Memory B cell (primary cell): ENCODE data around the gene DNM3.
A peak's percentile ranks its signal among the peaks of the same experiment; 100 is the strongest.

ENCODE experiments used
- ATAC-seq: fragments of 150-1000 bp; cut with Tn5 transposase; 2 replicates; pipeline ENCODE4 v1.10.0; 2021; ENCODE audit warnings: low read depth, mild to moderate bottlenecking, moderate library complexity
- DNase-seq, 2 donors: peaks; one replicate each; pipeline ENCODE4 v3.0.0; 2022; ENCODE audit warnings: low spot score in 2 of 2
- H3K27ac Mint-ChIP-seq: one replicate; pipeline ENCODE4 v1.8.0; 2022; ENCODE audit warnings: mild to moderate bottlenecking, moderate library complexity, mixed read lengths
- H3K27me3 Mint-ChIP-seq: one replicate; pipeline ENCODE4 v1.8.0; 2022; ENCODE audit warnings: mixed read lengths
- H3K36me3 Mint-ChIP-seq: one replicate; pipeline ENCODE4 v1.8.0; 2022; ENCODE audit warnings: mild to moderate bottlenecking, mixed read lengths
- H3K4me1 Mint-ChIP-seq: one replicate; pipeline ENCODE4 v1.8.0; 2022; ENCODE audit warnings: mixed read lengths
- H3K4me3 Mint-ChIP-seq: one replicate; pipeline ENCODE4 v1.8.0; 2022; ENCODE audit warnings: mild to moderate bottlenecking, moderate library complexity, mixed read lengths
- H3K9me3 Mint-ChIP-seq: one replicate; pipeline ENCODE4 v1.8.0; 2022; ENCODE audit warnings: mixed read lengths

Gene DNM3

GRCh38 chr1:171935664-171936063 lies 94.4 kb downstream of the DNM3 start:
- H3K27me3 Mint-ChIP-seq, result peaks cover 2% of the 10 kb centered on the region

GRCh38 chr1:171937938-171938337 lies 96.6 kb downstream of the DNM3 start:
- no peaks in the 10 kb centered on the region for H3K27me3 Mint-ChIP-seq
- H3K27ac Mint-ChIP-seq, result no peak overlapping the region
- H3K9me3 Mint-ChIP-seq, result no peaks in the 10 kb centered on the region
- H3K4me1 Mint-ChIP-seq, result no peaks in the 10 kb centered on the region
- ATAC-seq (no peak), DNase-seq (no peak)
- no peaks in the 10 kb centered on the region for H3K36me3 Mint-ChIP-seq
- H3K4me3 Mint-ChIP-seq, result no peak overlapping the region

More at GRCh38 chr1:171935664-171936063, 94.4 kb downstream of the DNM3 start:
- no peak overlapping the region for H3K4me3 Mint-ChIP-seq
- no peaks in the 10 kb centered on the region for H3K9me3 Mint-ChIP-seq
- DNase-seq (no peak), ATAC-seq (no peak)
- H3K27ac Mint-ChIP-seq, result no peak overlapping the region
- H3K36me3 Mint-ChIP-seq, result no peaks in the 10 kb centered on the region
- H3K4me1 Mint-ChIP-seq, result no peaks in the 10 kb centered on the region

- H3K9me3 Mint-ChIP-seq, result peaks cover 2% of the 10 kb centered on the region
- H3K27ac Mint-ChIP-seq, result no peak overlapping the region
- DNase-seq, result no peak
- no peaks in the 10 kb centered on the region for H3K36me3 Mint-ChIP-seq
- no peak for ATAC-seq
- H3K4me1 Mint-ChIP-seq, result no peaks in the 10 kb centered on the region
- H3K27me3 Mint-ChIP-seq, result no peaks in the 10 kb centered on the region
- H3K4me3 Mint-ChIP-seq, result no peak overlapping the region
Observed at GRCh38 chr1:171939740-171940139, 98.4 kb downstream of the DNM3 start.

GRCh38 chr1:171940368-171940767 lies 99.1 kb downstream of the DNM3 start:
- Mint-ChIP-seq H3K27ac (no peak overlapping the region), H3K4me1 (no peaks in the 10 kb centered on the region), H3K36me3 (no peaks in the 10 kb centered on the region), H3K9me3 (peaks cover 2% of the 10 kb centered on the region), H3K27me3 (no peaks in the 10 kb centered on the region), H3K4me3 (no peak overlapping the region)
- no peak for ATAC-seq
- no peak for DNase-seq

- H3K4me1 Mint-ChIP-seq, result no peaks in the 10 kb centered on the region
- ATAC-seq, result no peak
- no peak overlapping the region for H3K4me3 Mint-ChIP-seq
- no peak for DNase-seq
- no peaks in the 10 kb centered on the region for H3K27me3 Mint-ChIP-seq
- no peaks in the 10 kb centered on the region for H3K36me3 Mint-ChIP-seq
- H3K27ac Mint-ChIP-seq, result no peak overlapping the region
- H3K9me3 Mint-ChIP-seq, result peaks cover 2% of the 10 kb centered on the region
Observed at GRCh38 chr1:171941920-171942319, 100.6 kb downstream of the DNM3 start.

- ATAC-seq (no peak), DNase-seq (no peak)
- peaks cover 2% of the 10 kb centered on the region for H3K9me3 Mint-ChIP-seq
- no peaks in the 10 kb centered on the region for H3K4me1 Mint-ChIP-seq
- no peaks in the 10 kb centered on the region for H3K27me3 Mint-ChIP-seq
- peaks cover under 1% of the 10 kb centered on the region for H3K36me3 Mint-ChIP-seq
- H3K4me3 Mint-ChIP-seq, result no peak overlapping the region
- H3K27ac Mint-ChIP-seq, result no peak overlapping the region
Observed at GRCh38 chr1:171943973-171944561, 102.8 kb downstream of the DNM3 start.

GRCh38 chr1:171948511-171948910 lies 107.2 kb downstream of the DNM3 start:
- no peaks in the 10 kb centered on the region for H3K9me3 Mint-ChIP-seq

GRCh38 chr1:171949316-171949715 lies 108.0 kb downstream of the DNM3 start:
- Mint-ChIP-seq H3K9me3 (no peaks in the 10 kb centered on the region), H3K36me3 (peaks cover 1% of the 10 kb centered on the region), H3K27me3 (peaks cover 2% of the 10 kb centered on the region), H3K4me1 (no peaks in the 10 kb centered on the region), H3K27ac (no peak overlapping the region), H3K4me3 (no peak overlapping the region)
- DNase-seq (no peak), ATAC-seq (no peak)

More at GRCh38 chr1:171948511-171948910, 107.2 kb downstream of the DNM3 start:
- Mint-ChIP-seq H3K4me3 (no peak overlapping the region), H3K27ac (no peak overlapping the region), H3K27me3 (peaks cover 2% of the 10 kb centered on the region), H3K4me1 (no peaks in the 10 kb centered on the region), H3K36me3 (peaks cover 1% of the 10 kb centered on the region)
- DNase-seq (no peak), ATAC-seq (no peak)

- H3K27me3 Mint-ChIP-seq, result peaks cover 2% of the 10 kb centered on the region
- DNase-seq (no peak), ATAC-seq (no peak)
- H3K4me3 Mint-ChIP-seq, result no peak overlapping the region
- no peaks in the 10 kb centered on the region for H3K4me1 Mint-ChIP-seq
- peaks cover 1% of the 10 kb centered on the region for H3K36me3 Mint-ChIP-seq
- H3K27ac Mint-ChIP-seq, result no peak overlapping the region
- no peaks in the 10 kb centered on the region for H3K9me3 Mint-ChIP-seq
Observed at GRCh38 chr1:171953835-171954234, 112.5 kb downstream of the DNM3 start.

- H3K4me1 Mint-ChIP-seq, result no peaks in the 10 kb centered on the region
- ATAC-seq (no peak), DNase-seq (no peak)
- H3K9me3 Mint-ChIP-seq, result no peaks in the 10 kb centered on the region
- H3K27ac Mint-ChIP-seq, result no peak overlapping the region
- H3K36me3 Mint-ChIP-seq, result no peaks in the 10 kb centered on the region
- H3K27me3 Mint-ChIP-seq, result peaks cover 2% of the 10 kb centered on the region
- H3K4me3 Mint-ChIP-seq, result no peak overlapping the region
Observed at GRCh38 chr1:171954361-171954760, 113.1 kb downstream of the DNM3 start.

GRCh38 chr1:171961861-171962260 lies 120.6 kb downstream of the DNM3 start:
- Mint-ChIP-seq H3K27me3 (no peaks in the 10 kb centered on the region), H3K4me3 (no peak overlapping the region), H3K36me3 (no peaks in the 10 kb centered on the region), H3K4me1 (no peaks in the 10 kb centered on the region), H3K9me3 (no peaks in the 10 kb centered on the region), H3K27ac (no peak overlapping the region)
- ATAC-seq, result peak; percentile 35
- DNase-seq, result no peak

- Mint-ChIP-seq H3K27ac (no peak overlapping the region), H3K27me3 (no peaks in the 10 kb centered on the region), H3K36me3 (no peaks in the 10 kb centered on the region), H3K4me1 (no peaks in the 10 kb centered on the region), H3K4me3 (no peak overlapping the region), H3K9me3 (no peaks in the 10 kb centered on the region)
- ATAC-seq, result no peak
- no peak for DNase-seq
Observed at GRCh38 chr1:171963762-171964161, 122.5 kb downstream of the DNM3 start.

GRCh38 chr1:171965777-171966176 lies 124.5 kb downstream of the DNM3 start:
- Mint-ChIP-seq H3K27ac (no peak overlapping the region), H3K9me3 (no peaks in the 10 kb centered on the region), H3K4me1 (no peaks in the 10 kb centered on the region), H3K36me3 (no peaks in the 10 kb centered on the region), H3K4me3 (no peak overlapping the region), H3K27me3 (no peaks in the 10 kb centered on the region)
- ATAC-seq (no peak), DNase-seq (no peak)

GRCh38 chr1:171966426-171967220 lies 125.3 kb downstream of the DNM3 start:
- Mint-ChIP-seq H3K9me3 (no peaks in the 10 kb centered on the region), H3K27me3 (no peaks in the 10 kb centered on the region), H3K36me3 (no peaks in the 10 kb centered on the region), H3K27ac (no peak overlapping the region), H3K4me3 (no peak overlapping the region), H3K4me1 (no peaks in the 10 kb centered on the region)
- DNase-seq (no peak), ATAC-seq (no peak)

- ATAC-seq, result no peak
- H3K36me3 Mint-ChIP-seq, result no peaks in the 10 kb centered on the region
- DNase-seq, result no peak
- no peaks in the 10 kb centered on the region for H3K9me3 Mint-ChIP-seq
- no peaks in the 10 kb centered on the region for H3K27me3 Mint-ChIP-seq
- no peak overlapping the region for H3K4me3 Mint-ChIP-seq
- no peaks in the 10 kb centered on the region for H3K4me1 Mint-ChIP-seq
- no peak overlapping the region for H3K27ac Mint-ChIP-seq
Observed at GRCh38 chr1:171969226-171969625, 127.9 kb downstream of the DNM3 start.
